ENCODE measurements around the gene MIS18A.

Gene MIS18A

GRCh38 chr21:32256251-32256650, 22.6 kb downstream of the MIS18A start:
- Mint-ChIP-seq H3K9me3 (peaks cover 3 to 6% of the 10 kb centered on the region in 2 donors), H3K27me3 (peaks cover 6 to 15% of the 10 kb centered on the region in 2 donors), H3K27ac (no peak overlapping the region), H3K36me3 (peaks cover 5 to 6% of the 10 kb centered on the region in 2 donors), H3K4me3 (no peak overlapping the region), H3K4me1 (peaks cover 0 to 4% of the 10 kb centered on the region in 2 donors)
- DNase-seq: no peak
- no peak for ATAC-seq (replicated peaks)

DNA sequence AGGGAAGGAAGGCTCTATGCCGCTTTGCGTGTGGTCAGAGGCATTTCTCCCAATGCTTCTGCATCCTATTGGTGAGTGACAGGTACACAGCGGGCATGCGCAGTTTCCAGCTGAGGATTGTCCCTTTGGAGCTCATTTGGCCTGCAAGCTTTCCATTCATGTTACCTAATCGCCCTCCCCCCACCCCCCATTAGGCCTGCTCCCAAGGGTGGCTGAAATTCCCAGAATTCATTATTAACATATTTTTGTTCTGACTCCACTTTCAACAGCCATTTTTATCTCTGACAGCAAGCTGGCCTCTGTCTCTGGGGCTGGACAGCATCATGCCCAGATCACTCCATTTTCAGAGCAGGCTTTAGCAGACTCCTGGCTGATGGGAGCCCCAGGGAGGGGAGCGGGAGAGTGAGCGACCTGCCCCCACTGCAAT, 25.6 kb downstream of the MIS18A start:
- ATAC-seq (replicated peaks) (no peak), DNase-seq (no peak)
- peaks cover 0 to 2% of the 10 kb centered on the region in 2 donors for H3K4me1 Mint-ChIP-seq
- no peak overlapping the region for H3K27ac Mint-ChIP-seq
- peaks cover 12 to 15% of the 10 kb centered on the region in 2 donors for H3K9me3 Mint-ChIP-seq
- H3K27me3 Mint-ChIP-seq: peaks cover 27 to 28% of the 10 kb centered on the region in 2 donors
- H3K4me3 Mint-ChIP-seq: no peak overlapping the region
- peaks cover 4 to 7% of the 10 kb centered on the region in 2 donors for H3K36me3 Mint-ChIP-seq

- Mint-ChIP-seq H3K4me1 (no peaks in the 10 kb centered on the region), H3K27me3 (peaks cover 31 to 38% of the 10 kb centered on the region in 2 donors), H3K9me3 (peaks cover 12 to 15% of the 10 kb centered on the region in 2 donors), H3K27ac (no peak overlapping the region), H3K36me3 (peaks cover 4 to 7% of the 10 kb centered on the region in 2 donors), H3K4me3 (no peak overlapping the region)
- DNase-seq: no peak
- no peak for ATAC-seq (replicated peaks)
Measured at GRCh38 chr21:32252136-32252535, 26.7 kb downstream of the MIS18A start.

DNA sequence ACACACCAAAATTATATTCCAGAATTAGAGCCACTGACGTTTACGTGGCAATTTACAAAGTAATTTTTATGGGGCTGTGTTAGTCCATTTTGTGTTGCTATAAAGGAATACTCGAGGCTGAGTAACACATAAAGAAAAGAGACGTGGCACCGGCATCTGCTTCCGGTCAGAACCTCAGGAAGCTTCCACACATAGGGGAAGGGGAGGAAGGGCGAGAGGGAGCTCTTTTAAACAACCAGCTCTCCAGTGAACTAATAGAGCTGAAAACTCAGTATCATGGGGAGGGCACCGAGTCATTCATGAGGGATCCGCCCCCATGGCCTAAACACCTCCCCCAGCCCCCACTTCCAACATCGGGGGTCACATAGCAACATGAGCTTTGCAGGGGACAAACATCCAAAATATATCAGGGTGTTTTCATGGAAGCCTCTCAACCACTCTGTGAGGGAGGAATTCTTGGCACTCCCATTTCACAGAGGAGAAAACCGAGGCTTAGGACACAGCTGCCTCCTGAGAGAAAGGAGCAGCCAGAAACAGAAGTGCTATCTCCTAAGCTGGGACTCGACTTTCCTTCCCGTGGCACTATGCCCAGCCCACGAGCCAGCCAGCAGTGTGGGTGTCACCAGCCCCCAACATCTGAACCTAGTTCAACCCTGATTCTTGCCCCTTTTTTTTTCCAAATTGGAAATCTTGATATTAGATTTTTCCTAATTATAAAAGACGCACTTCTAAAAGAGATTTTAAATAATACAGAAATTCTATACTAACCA, 29.2 kb downstream of the MIS18A start:
- no peak overlapping the region for H3K4me3 Mint-ChIP-seq
- peaks cover 34 to 35% of the 10 kb centered on the region in 2 donors for H3K27me3 Mint-ChIP-seq
- no peak for DNase-seq
- H3K4me1 Mint-ChIP-seq: no peaks in the 10 kb centered on the region
- no peak overlapping the region for H3K27ac Mint-ChIP-seq
- peaks cover 4 to 7% of the 10 kb centered on the region in 2 donors for H3K36me3 Mint-ChIP-seq
- peaks cover 12 to 15% of the 10 kb centered on the region in 2 donors for H3K9me3 Mint-ChIP-seq
- no peak for ATAC-seq (replicated peaks)

- no peak for ATAC-seq (replicated peaks)
- peaks cover 34 to 35% of the 10 kb centered on the region in 2 donors for H3K27me3 Mint-ChIP-seq
Measured at GRCh38 chr21:32248571-32249461, 30.0 kb downstream of the MIS18A start.

GRCh38 chr21:32246571-32247140, 32.2 kb downstream of the MIS18A start:
- no peak overlapping the region for H3K27ac Mint-ChIP-seq
- H3K36me3 Mint-ChIP-seq: peaks cover 7 to 9% of the 10 kb centered on the region in 2 donors
- ATAC-seq (replicated peaks) (no peak), DNase-seq (no peak)
- H3K9me3 Mint-ChIP-seq: peaks cover 12 to 16% of the 10 kb centered on the region in 2 donors
- no peaks in the 10 kb centered on the region for H3K4me1 Mint-ChIP-seq
- H3K4me3 Mint-ChIP-seq: no peak overlapping the region
- H3K27me3 Mint-ChIP-seq: peaks cover 26 to 30% of the 10 kb centered on the region in 2 donors

More at GRCh38 chr21:32248571-32249461, 30.0 kb downstream of the MIS18A start:
- Mint-ChIP-seq H3K4me3 (no peak overlapping the region), H3K9me3 (peaks cover 12 to 15% of the 10 kb centered on the region in 2 donors), H3K4me1 (no peaks in the 10 kb centered on the region), H3K27ac (no peak overlapping the region), H3K36me3 (peaks cover 4 to 7% of the 10 kb centered on the region in 2 donors)
- DNase-seq: no peak

DNA sequence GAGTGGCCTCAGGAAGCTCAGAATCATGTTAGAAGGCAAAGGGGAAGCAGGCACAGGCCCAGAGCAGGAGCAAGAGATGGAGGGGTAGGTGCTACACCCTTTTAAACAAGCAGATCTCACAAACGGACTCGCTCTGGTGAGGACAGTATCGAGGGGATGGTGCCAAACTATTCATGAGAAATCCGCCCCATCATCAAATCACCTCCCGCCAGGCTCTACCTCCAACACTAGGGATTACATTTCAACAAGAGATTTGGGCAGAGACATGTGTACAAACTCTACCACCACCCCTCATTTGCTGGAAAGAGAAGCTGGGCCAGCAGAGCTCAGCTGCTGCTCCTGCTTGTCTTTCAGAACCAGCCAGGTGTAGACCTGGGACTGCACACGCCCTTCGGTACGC, 32.9 kb downstream of the MIS18A start:
- no peak for DNase-seq
- H3K27me3 Mint-ChIP-seq: peaks cover 25 to 26% of the 10 kb centered on the region in 2 donors

DNA sequence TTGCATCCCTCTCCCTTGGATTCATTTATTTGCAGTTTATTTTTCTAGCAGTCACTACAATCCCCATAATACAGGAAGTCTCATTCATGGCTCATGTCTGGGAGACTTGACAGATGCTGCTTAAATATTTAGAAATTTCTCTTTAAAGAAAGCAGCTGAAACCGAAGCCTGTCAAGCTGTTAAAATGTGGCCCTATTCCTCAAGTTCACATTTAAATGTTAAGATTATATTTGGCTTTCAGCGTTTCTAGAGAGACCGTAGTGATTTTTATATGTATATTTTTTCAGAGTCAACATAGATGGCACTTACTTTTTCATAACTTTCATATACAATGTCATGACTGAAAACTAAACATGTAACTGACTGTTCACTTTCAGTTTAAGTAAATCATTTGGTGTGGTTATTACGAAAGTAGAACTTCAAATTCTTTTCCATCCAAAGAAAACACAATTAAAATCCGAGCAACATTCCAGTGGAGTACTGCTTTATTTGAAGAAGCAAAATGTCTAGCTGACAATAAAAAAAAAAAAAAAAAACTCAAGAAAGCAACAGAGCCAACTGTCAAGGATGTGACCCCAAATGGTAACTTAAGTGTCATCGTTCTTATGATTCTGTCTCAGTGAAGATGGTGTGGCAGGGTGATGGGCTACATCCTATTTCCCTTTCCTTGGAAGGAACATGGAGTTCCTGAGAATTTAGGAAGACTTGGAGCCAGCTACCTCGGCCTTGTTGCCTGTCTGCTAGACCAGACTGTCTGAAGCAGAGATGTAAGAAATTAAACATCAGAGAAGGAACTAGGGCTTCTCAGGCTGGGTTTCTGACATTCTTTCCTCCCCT, 37.8 kb downstream of the MIS18A start:
- ATAC-seq (replicated peaks) (no peak), DNase-seq (no peak)
- Mint-ChIP-seq H3K27ac (no peak overlapping the region), H3K36me3 (peaks cover 0 to 4% of the 10 kb centered on the region in 2 donors), H3K4me1 (no peaks in the 10 kb centered on the region), H3K9me3 (peaks cover 5 to 8% of the 10 kb centered on the region in 2 donors), H3K27me3 (peaks cover 4 to 6% of the 10 kb centered on the region in 2 donors), H3K4me3 (no peak overlapping the region)

More for the DNA sequence above, 32.9 kb downstream of the MIS18A start:
- Mint-ChIP-seq H3K9me3 (peaks cover 7 to 10% of the 10 kb centered on the region in 2 donors), H3K4me3 (no peak overlapping the region), H3K4me1 (no peaks in the 10 kb centered on the region), H3K27ac (no peak overlapping the region), H3K36me3 (peaks cover 1 to 4% of the 10 kb centered on the region in 2 donors)
- no peak for ATAC-seq (replicated peaks)

GRCh38 chr21:32239551-32239950, 39.3 kb downstream of the MIS18A start:
- DNase-seq: no peak
- Mint-ChIP-seq H3K4me1 (no peaks in the 10 kb centered on the region), H3K27ac (no peak overlapping the region), H3K36me3 (peaks cover 0 to 4% of the 10 kb centered on the region in 2 donors), H3K4me3 (no peak overlapping the region), H3K27me3 (peaks cover 6 to 8% of the 10 kb centered on the region in 2 donors), H3K9me3 (peaks cover 5 to 9% of the 10 kb centered on the region in 2 donors)
- ATAC-seq (replicated peaks): no peak

DNA sequence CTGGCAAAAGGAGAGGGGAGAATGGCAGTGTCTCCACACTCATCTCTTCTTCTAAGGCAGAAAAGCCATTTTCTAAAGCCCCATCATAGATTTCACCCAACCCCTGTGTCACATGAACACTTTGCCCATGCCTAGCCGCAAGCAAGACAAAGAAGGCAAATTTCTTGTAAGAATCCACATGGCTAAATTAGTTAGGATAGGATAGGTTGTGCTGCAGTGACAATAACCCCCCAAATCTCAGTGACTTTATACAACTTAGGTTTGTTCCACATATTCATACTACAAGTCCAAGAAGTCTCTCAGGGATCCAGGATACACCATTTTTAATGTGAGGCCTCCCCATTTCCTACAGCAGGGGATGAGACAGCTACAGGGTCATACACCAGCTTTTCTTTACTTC, 40.8 kb downstream of the MIS18A start:
- Mint-ChIP-seq H3K27me3 (peaks cover 6 to 8% of the 10 kb centered on the region in 2 donors), H3K4me1 (no peaks in the 10 kb centered on the region), H3K27ac (no peak overlapping the region), H3K9me3 (peaks cover 5 to 10% of the 10 kb centered on the region in 2 donors), H3K36me3 (peaks cover 0 to 4% of the 10 kb centered on the region in 2 donors), H3K4me3 (no peak overlapping the region)
- ATAC-seq (replicated peaks) (no peak), DNase-seq (no peak)

GRCh38 chr21:32237021-32237420, 41.8 kb downstream of the MIS18A start:
- Mint-ChIP-seq H3K27ac (no peak overlapping the region), H3K4me3 (no peak overlapping the region), H3K36me3 (no peaks in the 10 kb centered on the region), H3K4me1 (no peaks in the 10 kb centered on the region), H3K27me3 (peaks cover 6 to 8% of the 10 kb centered on the region in 2 donors), H3K9me3 (peaks cover 5% of the 10 kb centered on the region in 2 donors)
- DNase-seq: no peak
- no peak for ATAC-seq (replicated peaks)

GRCh38 chr21:32233722-32234301, 45.0 kb downstream of the MIS18A start:
- Mint-ChIP-seq H3K27me3 (peaks cover 6 to 8% of the 10 kb centered on the region in 2 donors), H3K36me3 (no peaks in the 10 kb centered on the region), H3K9me3 (peaks cover 5% of the 10 kb centered on the region in 2 donors), H3K4me1 (no peaks in the 10 kb centered on the region), H3K4me3 (no peak overlapping the region), H3K27ac (no peak overlapping the region)
- DNase-seq: no peak
- no peak for ATAC-seq (replicated peaks)

GRCh38 chr21:32233055-32233546, 45.7 kb downstream of the MIS18A start:
- Mint-ChIP-seq H3K27me3 (peaks cover 0 to 4% of the 10 kb centered on the region in 2 donors), H3K4me1 (no peaks in the 10 kb centered on the region), H3K4me3 (no peak overlapping the region), H3K9me3 (peaks cover 0 to 1% of the 10 kb centered on the region in 2 donors), H3K27ac (no peak overlapping the region), H3K36me3 (no peaks in the 10 kb centered on the region)
- no peak for DNase-seq
- no peak for ATAC-seq (replicated peaks)

Data from stimulated activated naive B cell treated with anti-CD40 and anti-IgM and Interleukin-4, amounts not matched to agents 10 μg/mL and 1 μg/mL and 100 μg/mL, for 72 hours (primary cell).